HG02943 (cell line): ENCODE measurements around the gene ZNF800.

ENCODE experiments used
- ATAC-seq: cut with Tn5 transposase; IDR thresholded peaks from one replicate; pipeline ENCODE4 v1.9.1; 2021; ENCODE audit warnings: mild to moderate bottlenecking, low read depth, moderate library complexity; ENCODE audit not compliant: unreplicated experiment

ZNF800 gene

DNA sequence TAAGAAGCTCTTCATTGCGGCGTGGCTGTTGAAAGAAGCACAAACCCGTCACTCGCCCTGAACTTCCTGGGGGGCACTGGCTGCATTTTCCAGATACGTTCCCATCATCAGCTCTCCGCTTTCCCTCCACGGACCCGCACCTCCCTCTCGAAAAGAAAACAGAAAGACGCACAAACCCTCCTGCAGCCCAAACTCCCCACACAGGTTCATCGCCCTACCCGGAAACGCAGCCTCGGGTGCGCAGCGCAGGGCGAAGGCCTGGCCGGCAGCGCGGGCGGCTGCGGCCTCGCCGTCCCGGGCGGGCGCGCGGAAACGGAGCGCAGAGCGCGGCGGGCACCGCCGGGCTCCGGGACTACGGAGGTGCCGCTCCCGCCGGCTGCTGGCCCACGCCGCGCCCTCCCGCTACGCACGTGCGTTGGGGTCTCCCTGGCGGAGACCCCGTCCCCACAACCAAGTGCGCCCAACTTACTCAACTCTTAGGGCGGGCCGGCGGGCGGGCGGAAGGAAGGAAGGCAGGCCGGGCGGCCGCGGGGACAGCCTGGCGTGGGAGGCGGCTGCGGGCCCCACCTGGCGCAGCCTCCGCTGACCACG is 822 bp downstream of the ZNF800 start:
- ATAC-seq = peak; percentile 49

DNA sequence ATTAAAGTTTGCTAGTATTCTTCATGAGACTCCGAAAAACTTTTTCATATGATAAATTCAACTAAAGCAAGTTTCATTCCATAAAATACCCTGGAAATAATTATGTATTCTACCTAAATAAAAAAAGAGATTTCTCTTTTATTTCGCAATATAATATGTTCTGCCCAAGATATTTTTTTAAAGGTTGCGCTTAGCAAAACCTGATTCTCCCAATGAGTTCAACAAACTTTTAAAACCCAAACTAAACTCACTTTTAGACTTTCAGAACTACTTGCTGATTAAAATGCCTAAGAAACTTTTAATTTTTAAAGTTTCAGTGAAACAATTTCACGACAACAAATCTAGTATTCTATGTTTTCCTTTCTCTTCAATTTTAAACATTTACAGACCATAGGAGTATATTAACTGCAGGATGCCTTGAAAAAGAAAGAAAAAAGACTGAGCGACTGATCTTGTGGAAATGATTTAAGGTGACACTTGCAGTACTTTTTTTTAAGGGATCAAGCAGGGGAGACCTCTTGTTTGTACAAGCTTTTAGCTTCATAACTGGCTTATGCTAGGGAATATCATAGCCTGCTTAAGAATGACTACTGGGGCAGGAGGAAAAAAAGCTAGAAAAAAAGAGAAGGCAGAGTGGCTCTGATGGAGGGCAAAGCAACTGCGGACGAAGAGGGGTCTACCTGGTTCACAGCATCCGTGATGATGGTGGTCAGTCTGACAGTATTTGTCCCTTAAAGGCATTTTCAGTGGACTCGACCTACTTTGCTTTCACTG is 1.5 kb downstream of the ZNF800 start:
- ATAC-seq = no peak

DNA sequence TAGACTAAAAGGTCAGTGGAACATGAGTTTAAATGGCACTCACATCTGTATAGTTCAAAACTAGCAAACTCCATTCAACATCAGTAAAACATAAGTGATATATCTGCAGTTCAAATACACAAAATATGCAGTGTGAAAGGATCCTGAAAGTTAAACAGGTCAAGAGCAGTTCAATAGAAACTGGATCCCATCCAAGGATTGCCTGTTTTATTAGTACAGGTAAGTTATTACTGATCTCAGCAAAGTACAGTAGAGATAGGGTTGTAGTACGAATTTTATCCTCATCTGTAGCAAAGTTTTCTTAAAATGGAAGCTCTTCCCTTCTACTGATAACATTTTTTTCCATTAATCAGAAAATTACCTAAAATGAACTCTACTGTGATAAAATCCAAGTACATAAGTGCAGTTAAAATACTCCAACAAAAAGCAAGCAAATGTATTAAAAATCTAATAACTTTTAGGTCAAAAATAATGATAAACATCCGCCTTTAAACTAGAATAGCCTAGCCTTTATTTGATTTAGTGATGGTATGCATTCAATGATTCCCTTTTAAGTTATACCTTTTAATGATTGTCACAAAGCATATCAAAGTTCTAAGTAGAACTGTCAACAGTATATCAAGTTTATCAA is 2.2 kb downstream of the ZNF800 start:
- no peak for ATAC-seq

DNA sequence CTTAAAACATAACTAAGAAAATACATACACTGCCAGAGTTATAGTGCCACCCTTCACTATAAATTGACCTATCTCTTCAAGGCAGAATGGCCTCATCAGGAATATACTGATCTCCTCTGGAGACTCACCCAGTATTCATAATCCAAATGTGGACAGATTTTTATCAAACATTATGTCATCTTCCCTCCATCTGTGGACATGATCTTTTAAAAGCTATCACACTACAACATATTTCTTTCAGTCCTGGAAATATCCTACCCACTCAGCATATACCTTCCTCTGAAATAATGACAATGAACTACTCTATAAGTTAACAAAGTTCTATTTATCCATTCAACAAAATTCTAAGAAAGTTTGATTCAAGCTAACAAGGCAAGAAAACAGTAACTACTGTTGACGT is 3.2 kb downstream of the ZNF800 start:
- no peak for ATAC-seq

DNA sequence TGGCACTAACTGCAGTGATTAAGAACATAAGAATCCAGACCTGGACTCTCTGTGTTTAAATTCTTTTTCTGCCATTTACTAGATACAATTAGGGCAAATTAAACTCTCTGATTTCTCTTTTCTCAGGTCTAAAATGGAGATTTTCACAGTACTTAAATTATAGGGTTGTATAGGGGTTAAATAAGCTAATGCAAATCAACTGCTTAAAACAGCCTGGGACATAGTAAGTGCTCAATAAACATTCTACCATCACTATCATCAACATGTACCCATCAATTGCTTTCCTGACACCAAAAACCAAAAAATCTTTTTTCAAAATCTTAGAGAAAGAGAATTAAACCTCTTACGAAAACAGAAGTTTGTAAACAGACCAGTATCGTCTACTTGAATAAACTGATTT is 4.5 kb downstream of the ZNF800 start:
- ATAC-seq = no peak

DNA sequence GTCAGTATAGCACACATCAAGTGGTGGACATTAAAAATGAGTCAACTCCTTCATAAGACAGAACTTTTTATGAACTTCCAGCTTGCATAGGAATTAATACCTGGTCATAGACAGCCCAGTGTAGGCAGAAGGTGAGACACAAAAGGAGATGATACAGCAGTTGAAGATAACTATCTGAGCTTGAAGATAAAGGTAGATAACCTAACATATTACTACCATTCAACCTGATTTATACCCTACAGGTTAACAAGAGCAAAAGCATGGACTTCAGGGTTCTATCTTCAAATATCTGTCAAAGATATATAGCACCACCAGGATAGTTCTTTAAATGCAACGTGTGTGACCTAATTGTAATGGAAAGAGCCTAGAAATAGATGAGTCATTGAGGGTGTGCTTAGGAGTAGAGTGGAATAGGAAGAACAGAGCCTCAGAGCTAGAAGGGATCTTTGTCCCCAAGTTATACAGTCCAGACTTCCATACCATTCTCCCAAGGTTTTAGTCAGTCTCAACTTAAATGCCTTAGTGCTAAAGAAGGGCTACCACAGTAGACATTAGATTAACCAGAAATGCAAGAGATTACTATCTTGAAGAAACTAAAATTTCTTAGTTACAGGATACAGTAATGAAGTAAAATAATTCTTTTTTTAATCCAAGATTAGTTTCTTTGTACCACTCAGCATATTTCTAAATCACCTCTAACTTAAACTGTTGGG is 9.2 kb downstream of the ZNF800 start:
- ATAC-seq = no peak

DNA sequence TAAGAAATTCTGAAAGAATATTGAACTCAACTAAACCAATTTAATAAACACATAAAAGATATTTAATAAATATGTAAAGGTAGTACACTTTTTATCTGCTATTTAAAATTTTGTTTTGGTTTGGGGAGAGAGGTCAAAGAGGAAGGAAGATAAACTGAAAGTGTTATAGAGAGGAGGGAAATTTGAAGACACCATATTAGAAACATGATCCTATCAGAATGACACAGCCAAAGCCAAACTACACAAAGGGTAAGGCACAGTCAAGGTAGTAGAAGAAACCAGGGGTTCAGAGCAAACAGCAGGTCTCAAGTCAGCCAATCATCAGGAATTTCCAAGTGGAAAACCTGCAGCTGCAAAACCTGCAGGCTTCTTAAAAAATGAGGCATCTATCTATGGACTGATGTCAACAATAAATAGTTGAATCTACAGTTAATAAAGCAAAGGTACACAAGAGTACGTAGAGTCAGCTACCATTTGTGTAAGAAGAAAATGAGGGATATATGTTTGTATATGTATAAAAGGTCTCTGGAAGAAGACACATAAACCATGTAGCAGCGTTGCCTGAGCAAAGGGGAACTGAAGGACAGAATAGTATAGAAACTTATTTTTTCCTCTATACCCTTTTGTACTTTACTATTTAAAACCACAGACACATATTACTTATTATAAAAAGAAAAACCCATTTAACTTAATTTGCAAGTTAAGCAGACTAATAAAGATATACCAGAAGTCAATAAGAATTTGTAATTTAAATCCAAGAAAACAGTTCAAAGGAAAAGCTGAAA is 10.0 kb downstream of the ZNF800 start:
- no peak for ATAC-seq

DNA sequence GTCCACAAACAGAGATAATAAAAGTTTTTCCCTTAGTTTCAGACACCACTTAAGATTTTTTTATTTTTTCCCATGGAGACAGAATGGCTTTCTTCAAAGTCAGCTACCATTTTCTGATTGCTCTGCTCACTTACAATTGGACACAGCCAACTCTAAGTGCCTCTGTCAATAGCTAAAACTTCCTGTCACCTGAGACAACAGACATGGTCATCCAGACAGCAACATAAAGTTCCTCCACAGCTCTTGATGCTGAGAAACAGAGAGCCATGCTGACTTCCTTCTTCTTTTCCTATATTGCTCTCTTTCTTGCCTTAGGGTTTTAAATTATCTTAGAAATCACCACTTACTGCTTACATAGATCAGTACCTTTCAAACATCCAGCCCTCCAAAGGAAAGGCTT is 12.0 kb downstream of the ZNF800 start:
- ATAC-seq = no peak

DNA sequence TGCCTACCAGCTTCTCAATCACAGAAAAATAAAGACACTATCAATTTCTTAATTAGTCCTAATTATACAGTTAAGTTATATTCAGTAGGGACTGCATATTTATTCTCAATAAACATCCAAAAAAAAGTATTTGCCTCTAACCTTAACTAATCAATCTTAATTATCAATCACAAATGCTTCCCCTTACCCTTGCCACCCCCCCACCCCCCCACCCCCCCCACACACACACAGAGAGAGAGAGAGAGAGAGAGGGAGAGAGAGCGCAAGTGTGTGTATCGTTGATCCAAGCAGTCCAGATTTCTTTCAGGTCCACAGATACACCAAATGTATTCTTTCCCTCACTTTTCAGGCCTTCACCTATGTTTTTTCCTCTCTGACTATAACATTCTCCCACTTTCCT is 12.9 kb downstream of the ZNF800 start:
- ATAC-seq = no peak

DNA sequence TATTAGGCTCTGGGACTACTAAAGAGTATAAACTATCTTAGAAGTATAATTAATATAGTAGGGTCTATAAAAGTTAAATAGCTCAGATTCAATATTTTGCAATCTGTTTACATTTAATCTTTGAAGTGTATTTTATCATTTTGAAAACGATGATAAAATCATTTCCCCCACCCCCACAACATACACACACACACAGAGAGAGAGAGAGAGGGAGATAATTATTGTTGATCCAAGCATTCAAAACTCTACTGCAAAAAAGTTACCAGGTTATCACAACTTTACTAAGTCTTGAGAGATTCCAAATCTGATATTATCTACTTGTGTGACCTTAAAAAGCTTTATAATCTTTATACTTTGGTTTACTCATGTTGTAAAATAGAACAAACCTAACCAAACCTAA is 14.0 kb downstream of the ZNF800 start:
- ATAC-seq = no peak

DNA sequence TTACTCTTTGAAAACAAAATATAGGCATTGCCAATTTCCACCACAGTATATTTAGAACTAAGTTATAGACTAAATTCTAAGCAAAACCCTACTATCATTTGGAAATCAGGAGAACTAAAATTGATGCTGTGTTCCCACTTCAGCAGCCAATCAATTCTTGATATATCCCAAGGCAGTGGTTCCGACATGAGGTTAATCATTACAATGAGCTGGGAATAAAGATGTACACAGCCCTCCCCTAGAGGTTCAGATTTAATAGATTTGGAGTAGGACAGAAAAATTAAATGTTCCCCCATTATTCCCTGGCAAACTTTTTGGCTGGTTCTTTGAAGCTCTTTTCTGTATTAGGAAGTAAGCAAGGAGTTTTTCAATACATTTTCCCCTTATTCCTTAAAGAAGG is 15.1 kb downstream of the ZNF800 start:
- no peak for ATAC-seq

DNA sequence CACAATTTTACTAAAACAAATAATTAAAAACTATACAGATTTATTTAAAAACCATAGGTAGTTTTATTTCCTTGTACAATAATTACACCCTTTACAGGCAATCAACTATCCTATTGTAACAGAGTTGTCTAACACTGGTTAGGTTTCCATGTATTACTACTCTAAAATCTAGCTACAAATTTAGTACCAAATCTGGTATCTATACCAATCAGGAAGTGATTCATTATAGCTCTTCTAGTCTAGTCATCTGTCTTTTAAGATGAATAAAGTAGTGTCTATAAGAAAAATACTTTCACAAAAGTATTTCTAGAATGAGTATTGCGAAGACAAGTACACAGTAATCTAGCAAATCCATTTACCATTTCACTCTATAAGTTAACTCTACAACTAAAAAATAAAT is 16.9 kb downstream of the ZNF800 start:
- no peak for ATAC-seq

DNA sequence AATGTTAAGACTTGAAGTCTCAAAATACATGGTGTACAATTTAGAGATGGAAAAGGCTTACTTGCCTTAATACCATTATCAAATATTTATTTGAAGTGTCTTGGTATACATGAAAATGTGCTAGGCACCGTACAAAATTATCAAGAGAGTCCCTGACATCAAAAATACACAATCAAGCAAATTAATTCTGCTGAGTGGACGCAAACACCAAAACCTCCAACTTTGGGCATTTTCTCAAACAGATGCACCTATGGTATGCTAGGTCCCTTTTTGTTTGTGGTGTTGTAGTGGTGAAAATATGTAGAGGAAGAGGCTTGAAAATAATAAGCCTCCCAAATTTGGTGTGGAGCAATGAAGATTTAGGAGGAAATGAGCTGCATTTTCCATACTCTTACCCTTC is 24.8 kb downstream of the ZNF800 start:
- no peak for ATAC-seq

DNA sequence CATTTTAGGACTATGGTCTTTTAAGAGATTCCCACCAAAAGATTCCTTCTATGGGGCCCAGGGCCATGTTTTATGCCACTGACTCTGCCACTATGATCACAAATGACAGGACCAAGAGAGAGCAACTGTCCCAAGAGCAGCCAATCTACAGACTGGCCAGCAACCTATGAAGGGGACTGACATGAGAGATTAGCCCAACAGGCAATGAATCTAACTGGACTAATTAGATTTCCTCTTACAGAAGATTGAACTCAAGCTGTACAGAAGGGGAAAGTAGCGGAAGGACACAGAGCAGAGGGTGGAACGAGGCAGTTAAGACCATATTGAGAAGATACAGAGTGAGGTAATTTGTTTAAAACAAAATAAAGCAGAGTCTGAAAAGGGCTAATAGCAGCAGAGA is 25.8 kb downstream of the ZNF800 start:
- ATAC-seq = no peak

DNA sequence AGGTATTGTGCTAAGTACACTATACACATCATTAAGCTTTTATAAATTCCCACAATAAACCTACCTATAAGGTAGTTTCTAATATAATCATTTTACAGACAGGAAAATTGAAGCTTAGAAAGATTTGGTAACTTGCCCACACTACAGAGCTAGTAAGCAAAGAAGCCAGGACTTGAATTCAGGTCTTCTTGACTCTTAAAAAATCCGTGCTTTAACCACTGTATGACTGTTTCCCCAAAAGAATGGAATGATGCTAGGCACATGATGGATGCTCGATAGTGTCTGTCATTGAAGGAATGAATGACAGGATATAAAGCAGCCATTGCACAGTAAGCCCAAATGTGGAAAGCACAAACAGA is 26.6 kb downstream of the ZNF800 start:
- ATAC-seq = no peak

DNA sequence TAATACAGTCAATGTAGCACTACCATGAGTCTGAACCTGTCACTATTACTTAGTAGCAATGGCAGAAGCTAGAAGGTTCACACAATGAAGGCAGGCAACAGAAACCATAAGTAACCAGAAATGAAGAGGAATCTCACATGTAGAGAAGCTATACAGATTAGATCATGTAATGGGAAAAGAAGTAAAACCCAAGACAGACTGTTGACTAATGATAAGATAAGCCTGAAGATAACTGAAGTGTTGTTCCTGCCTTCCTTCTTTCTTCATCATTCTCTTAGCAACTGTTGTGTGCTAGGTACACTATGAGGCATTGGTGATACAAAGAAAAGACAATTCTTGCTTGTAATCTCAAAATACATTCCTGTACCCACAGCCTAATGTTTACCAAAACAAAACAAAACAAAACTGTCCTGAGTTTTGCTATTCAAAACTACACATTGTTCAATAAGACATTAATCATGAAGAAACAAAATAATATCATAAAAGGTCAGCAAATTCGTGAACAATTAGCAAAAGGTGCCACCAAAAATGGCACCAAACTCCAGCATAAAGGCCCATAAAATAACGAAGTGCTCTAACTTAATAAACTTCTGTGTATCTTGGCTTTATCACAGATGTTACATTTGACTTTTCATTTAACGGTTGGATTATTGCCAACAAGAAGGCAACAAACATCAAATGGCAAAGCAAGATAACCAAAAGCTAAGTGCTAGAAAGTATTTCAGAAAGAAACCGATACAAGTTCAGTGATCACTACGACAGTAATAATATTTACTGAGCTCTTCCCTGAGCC is 27.1 kb downstream of the ZNF800 start:
- no peak for ATAC-seq

DNA sequence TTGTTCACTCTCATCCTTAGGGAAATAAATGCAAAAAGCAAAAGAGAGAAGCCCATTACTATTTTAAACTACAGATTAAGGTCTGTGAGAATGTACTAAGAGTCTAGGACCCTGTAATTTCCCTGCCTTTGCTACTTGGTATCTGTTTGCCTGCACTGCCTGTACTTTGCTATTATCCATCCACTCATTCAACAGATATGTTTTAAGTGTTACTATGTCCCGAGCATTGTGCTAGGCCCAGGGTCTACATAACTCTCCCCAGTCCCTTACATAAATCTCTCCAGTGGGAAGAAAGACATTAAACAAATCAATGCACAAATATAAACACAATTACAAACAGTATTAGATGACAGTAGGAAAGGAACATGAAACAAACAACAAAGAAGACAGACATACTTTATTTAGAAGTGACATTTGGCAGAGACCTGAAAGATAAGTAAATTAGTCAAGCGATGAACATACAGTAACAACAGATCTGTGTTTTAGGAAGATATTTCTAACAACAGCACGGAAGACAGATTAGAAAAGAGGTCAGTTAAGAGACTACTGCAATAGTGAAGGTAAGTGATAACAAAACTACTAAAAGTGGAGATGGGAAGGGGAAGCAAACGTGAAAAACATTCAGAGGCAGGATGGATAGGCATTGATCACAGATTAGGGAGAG is 30.0 kb downstream of the ZNF800 start:
- no peak for ATAC-seq

DNA sequence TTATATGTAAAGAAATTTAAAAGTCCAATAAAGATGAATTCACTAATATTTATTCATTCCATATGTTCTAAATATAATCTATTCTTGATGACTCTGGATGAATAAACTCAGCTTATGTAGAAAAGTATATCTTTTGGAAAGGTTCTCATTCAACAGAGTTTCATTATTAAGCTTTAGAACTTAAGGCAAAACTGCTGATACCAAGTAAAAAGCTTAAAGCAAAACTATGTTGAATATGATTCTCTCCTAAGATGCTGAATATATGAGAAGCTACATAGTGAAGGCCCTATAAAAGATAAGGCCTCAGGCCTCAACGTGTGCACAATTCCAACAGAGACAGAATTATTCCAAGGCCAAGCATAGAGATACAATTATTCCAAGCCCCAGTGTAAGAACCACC is 30.8 kb downstream of the ZNF800 start:
- no peak for ATAC-seq

DNA sequence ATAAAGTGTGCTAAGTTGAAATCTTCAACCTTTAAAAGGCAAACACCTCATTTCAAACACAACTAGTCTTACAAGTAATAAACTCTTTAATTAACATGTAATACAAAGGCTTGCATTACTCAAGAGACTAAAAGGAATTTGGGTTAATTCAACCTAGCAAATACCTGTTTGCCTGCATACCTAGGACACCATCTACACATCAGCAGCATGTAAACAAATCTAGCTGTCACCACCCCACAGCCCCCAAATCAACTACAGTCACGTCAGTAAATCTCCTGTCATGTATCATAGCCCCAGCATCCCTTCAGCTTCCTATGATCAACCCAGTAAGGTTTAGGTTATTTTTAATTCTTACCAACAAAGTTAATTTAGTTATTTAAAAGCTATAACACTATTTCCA is 33.5 kb downstream of the ZNF800 start:
- ATAC-seq = no peak
